GM18505 (cell line): ENCODE data around the gene SPATA1.

Source experiments
- ATAC-seq: cut with Tn5 transposase; IDR thresholded peaks from one replicate; pipeline ENCODE4 v1.9.1; 2021; ENCODE audit not compliant: unreplicated experiment
- POLR2A ChIP-seq: IDR thresholded peaks from 4 replicates; pipeline ENCODE4 v1.6.1; 2011; ENCODE audit warnings: borderline replicate concordance; ENCODE audit not compliant: insufficient read depth, insufficient read length; ENCODE audit errors: extremely low read depth

Gene SPATA1

DNA sequence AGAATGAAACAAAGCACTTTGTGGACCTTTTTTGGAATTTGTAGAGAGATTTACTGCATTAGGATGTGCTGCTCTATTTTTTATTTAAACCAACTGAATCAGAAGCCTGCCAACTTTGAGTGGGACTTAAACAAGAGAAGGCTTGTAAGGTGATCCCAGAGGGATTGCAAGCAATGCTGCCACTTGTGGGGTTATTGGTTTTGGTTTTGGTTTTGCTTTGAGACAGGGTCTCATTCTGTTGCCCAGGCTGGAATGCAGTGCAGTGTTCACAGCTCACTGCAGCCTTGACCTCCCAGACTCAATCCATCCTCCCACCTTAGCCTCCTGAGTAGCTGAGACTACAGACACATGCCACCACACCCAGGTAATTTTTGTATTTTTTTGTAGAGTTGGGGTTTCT is 32.4 kb downstream of the SPATA1 start:
- no peak for TF ChIP-seq POLR2A
- no peak for ATAC-seq

DNA sequence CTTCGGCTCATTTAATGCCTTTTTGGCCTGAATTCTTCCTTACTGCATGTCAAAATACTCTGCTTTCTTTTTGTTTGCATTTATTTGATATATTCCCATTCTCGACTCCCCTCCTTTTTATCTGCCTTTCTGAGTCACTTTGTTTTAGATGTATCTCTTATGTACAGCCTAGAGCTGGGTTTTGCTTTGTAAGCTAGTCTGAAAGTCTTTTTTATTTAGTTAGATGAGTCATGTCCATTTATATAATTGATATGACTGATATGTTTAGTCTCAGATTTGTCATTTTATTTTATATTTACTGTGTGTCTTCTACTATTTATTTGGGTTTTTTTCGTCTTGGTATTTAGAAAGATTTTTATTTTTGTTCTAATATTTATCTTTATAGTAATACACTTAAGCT is 33.8 kb downstream of the SPATA1 start:
- no peak for ATAC-seq
- TF ChIP-seq POLR2A, result no peak

DNA sequence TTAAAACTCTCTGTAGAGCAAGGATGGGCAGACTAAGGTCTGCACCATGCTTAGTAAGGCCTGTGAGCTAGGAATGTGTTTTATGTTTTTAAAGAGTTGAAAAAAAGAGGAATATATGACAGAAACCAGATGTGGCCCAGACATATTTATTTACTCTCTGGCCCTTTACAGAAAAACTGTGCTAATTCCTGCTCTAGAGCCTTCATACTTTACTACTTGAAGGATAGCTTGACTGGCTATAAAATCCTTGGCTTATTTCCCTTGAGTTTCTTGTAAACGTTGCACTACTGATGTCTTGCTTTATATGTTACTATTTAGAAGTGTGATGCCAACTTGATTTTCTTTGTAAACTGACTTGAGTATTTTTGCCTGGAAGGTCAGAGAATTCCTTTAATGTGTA is 34.6 kb downstream of the SPATA1 start:
- ATAC-seq, result no peak
- TF ChIP-seq POLR2A, result no peak

DNA sequence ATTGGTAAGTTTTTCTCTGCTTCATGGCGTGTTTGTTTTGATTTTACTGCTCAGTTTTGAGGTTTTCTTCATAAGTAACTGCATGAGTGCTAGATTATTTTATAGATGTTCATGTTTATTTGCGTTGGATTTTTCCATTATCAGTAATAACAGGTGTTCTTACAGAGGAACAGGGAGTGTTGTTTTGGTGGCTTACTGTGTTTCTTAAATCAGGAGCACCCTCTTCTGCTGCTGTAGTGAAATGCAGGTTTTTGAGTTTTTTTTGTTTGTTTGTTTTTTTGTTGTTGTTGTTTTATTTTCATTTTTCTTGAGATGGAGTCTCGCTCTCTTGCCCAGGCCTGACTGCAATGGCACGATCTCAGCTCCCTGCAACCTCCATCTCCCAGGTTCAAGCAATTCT is 35.5 kb downstream of the SPATA1 start:
- no peak for TF ChIP-seq POLR2A
- ATAC-seq, result no peak

DNA sequence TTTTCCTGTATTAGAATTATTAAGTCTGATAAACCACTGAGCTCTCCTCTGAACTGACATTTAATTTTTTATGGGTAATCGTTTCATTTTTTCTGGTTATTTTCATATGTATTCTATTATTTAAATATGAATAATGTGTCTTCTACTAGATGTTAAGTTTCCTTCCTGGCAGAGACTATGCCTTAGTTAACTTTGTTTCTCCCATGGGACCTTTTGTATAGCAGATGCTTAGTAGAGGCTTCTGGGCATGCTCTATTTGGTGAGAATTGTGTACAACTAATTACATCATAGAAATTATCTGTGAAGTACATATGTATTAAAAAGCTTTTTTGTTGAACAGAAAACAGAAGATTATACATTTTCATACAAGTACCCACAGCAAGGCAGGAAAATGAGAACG is 44.6 kb downstream of the SPATA1 start:
- ATAC-seq, result no peak
- no peak for TF ChIP-seq POLR2A

DNA sequence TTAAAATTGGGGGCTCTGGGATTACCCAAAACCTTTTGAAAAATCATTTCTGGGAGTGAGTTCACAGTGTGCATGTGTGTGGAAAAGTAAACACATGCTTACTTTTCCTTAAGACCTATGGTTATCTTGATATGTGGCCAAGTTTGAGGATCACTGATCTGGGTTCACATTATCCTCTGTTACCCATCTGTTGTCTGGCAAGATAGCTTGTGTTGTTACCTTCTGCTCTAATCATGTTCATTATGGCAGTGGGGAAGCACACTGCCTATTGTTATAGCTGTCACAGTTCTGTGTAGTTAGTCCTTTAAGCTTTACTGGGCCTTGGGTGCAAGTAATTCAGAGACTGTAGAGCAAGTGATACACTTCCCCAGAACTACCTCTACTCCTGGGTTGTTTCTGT is 63.0 kb downstream of the SPATA1 start:
- TF ChIP-seq POLR2A, result no peak
- no peak for ATAC-seq

DNA sequence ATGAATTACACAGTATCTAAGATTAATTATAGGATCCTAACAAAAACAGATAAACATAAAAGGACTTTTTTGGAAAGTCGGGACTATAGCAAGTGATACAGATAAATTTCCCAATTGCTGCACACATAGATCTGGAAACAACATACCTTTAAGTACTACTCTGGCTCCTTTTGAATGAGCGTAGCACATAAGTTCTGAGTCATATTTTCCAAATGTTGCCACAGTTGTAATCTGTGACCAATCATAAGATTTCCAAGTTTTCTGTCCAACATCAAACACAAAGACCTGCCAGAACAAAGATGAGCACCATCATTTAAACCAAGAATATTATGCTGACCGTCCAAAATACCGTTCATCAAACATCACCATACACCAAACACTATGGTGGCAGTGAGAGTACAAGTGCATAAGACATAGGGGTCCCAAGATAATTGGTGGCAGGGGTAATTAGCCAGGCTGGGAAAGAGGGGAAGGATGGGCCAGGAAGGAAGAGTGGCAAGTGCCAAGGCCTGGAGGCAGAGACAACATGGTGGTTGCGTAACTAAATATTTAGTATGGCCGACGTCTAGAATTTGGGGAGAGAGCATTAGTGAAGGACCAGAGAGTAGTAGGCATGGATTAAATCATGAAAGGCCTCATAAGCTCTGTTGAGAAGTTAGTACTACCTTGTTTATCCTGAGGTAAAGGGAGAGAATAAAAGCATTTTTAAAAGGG is 64.4 kb downstream of the SPATA1 start:
- ATAC-seq, result no peak
- TF ChIP-seq POLR2A, result no peak

DNA sequence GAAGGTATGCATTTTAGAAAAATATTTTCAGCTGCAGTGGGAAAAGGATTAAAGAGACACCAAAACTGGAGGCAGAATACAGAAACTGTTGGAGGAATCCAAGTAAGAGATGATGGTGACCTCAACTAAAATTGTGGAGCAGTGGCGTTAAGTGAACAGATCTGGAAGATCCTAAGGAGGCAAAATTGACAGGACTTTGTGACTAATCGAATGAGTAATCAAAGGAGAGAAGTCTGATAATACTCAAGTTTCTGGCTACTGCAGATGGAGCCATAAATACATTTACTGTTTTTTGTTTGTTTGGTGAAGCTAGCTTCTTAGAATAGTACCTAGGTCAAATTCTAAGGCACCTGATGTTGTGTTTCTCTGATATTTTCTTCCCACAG is 65.0 kb downstream of the SPATA1 start:
- no peak for TF ChIP-seq POLR2A
- ATAC-seq, result no peak

DNA sequence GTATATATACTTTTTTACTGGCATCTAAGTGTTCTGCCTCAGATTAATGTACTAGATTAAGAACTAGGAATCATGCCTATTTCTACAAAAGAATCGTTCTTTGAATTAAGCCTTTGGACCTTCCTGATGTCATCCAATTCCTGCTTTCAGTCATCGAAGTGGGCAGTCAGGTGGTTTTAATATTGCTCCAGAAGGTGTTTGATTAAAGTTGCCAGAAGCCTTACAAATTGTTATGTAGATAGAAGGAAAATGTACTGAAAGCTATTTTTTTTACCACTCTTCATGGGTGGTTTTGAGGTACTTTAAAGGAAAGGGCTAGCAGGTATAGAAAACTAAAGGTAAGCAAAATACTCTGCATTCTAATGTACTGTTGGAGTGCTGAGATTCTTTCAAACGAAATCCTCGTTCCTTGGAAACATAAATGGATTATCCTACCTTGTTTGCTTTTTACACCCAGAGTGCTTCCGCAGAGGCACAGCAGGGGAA is 67.3 kb downstream of the SPATA1 start:
- no peak for TF ChIP-seq POLR2A
- ATAC-seq, result no peak

DNA sequence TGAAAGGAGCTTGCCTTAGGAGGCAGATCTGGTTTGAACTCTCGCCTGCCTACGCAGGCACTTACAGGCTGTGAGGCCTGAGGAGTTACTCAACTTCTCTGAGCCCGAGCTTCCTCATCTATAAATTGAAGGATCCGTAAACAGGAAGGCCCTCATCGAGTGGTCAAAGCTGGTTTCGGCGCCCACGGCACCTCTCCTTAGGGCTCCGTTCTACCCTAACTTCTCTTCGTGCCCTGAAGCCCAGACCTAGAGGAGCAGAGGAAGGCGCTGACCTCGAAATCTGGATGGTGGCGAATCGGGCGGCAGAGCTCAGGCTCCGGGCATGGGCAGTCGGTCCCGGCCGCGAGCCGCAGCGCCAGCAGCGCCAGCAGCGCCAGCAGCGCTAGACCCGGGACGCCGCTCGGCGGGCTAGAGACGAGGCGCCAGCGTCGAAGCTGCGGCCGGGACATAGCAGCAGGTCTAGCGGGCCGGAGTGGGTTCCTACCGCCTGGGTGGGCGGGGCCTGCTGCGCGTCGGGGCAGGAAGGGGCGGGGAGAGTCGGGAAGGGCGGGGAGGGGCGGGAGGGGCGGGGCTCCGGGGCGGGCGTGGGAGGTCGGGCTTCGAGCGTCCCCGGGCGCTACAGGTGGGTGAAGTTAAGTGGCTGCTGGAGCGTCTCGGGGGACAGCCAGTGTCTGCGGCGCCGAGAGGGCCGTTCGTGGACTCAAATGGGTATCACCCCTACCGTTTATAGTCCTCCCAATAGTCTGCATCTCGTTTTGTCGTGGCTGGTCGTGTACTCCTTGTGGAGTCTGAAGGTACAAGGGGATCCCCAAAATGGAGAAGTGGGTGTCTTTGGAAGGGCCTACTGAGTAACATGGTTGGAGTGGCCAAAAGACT is 68.0 kb downstream of the SPATA1 start, which contains the start of gene CTBS:
Gene CTBS (minus strand): TSS at position 474 of the 876 bp plus-strand sequence. CDS start 25 bp downstream, at position 449.
- peak; percentile 98 for TF ChIP-seq POLR2A
- ATAC-seq, result peak; percentile 89

DNA sequence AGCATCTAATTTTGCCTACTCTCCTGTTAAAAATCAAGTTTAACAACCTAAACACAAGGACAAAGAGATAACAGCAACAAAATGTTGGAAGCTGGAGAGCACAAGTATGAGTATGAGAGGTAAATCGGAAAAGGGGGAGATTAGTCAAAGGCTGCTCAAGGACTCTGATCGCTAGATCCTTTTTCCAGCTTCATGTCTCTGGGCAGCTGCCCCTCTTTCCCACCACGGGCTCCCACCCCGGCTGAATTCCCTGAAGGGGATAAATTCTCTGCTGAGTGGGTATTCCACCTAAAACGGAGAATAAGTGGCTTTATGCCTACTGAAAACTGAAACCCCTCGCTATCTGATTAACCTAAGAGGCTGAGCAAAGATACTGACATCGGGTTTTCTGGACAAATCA is 68.8 kb downstream of the SPATA1 start:
- no peak for ATAC-seq
- TF ChIP-seq POLR2A, result no peak

DNA sequence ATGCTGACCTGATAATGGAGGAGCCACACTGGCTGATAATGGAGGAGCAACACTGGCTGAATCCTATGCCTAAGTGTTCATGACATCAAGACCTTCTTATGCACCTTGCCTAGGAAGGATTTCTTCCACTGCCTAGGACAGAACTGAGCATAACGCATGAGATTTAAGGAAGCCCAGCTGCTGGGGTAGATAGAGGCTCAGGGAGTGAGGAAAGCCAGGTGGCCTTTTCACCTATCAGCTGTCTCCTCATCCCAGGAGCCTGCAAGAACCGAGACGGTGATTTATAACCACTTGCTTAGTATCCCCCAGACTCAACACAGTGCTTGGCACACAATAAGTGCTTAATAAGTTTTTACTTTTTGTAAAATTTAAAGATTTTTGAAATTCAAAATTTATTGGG is 75.5 kb downstream of the SPATA1 start:
- TF ChIP-seq POLR2A, result no peak
- no peak for ATAC-seq

DNA sequence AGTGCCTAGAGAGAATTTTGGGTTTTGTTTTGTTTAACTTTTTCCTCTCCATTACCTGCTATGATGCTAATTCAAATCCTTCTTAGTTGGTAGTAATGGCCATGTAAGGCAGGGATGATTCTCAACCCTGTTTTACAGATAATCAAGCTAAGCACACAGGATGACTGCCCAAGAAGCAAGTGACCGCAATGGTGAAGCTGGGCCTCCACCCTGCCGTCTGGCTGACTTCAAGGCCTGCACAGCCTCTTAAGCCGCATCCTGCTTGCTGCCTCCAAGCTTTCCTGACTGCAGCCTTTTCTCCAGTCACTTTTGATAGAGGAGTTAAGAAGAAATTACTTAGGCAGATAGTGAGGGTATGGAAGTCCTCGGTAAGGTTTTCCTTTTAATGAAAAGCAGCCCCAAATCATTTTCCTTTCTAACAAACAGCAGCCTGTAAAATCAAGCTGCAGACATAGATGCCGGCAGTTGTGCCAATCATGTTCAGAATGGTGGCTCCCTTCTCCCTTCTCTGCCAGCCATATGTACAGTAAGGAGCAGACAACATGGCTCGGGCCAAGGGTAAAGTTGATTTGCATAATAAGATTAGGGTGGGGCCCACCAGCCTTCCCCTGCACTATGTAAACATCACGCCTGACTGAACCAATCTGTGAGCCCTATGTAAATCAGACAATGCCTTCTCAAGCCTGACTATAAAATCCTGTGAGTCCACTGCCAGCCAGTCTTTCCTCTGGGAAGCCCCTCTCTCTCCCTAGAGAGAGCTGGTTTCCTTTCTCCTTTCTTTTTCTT is 76.8 kb downstream of the SPATA1 start:
- peak; percentile 52 for ATAC-seq
- no peak for TF ChIP-seq POLR2A

DNA sequence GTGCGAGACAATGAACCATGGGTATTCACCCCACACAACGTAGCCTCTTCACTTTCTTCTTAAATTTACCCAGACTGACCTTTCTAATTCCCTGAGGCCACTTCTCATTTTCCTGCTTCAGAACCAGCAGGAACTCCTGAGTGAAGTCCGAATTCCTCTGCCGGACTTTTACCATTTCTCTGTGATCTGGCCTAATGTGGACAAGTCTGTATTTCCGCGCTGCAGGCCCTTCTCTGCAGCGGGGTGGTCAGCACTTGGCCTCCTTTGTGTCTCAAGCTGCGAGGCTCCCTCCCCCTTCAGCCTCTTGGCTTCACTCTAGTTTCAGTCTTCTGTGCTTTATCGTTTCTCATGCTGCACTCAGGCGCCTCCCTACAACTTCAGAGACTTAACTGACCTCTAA is 77.5 kb downstream of the SPATA1 start:
- TF ChIP-seq POLR2A, result no peak
- no peak for ATAC-seq

DNA sequence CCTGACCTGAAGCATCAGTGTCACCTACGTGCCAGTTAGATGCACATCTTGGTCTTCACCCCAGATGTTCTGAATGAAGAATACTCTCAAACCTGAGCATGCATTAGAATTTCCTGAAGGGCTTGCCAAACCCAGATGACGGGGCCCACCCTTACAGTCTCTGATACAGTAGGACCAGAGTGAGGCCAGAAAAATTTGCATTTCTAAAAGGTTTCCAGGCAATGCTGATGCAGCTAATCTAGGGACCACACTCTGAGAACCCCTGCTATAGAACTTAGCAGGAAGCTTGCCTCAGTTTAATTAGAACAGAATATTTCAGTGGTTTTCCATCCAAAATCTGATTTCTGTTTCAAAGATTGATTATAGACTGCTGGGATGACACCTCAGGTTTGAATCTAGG is 77.9 kb downstream of the SPATA1 start:
- no peak for TF ChIP-seq POLR2A
- ATAC-seq, result no peak
